ENCODE results near the gene SLC51B.
A peak's percentile ranks its signal among the peaks of the same experiment; 100 is the strongest.
"Not testable (repeated sequence)": the region's sequence is repeated elsewhere in the genome, so short reads cannot be mapped to it uniquely, and the experiment has no call there.

SLC51B gene

GRCh38 chr15:65085990-65086679, 40.9 kb downstream of the SLC51B start:
- no peak for DNase-seq

GRCh38 chr15:65086680-65087111, 41.5 kb downstream of the SLC51B start:
- DNase-seq: no peak

- no peak for DNase-seq
Measured at GRCh38 chr15:65087411-65087810, 42.2 kb downstream of the SLC51B start.

GRCh38 chr15:65087873-65088642, 42.9 kb downstream of the SLC51B start:
- DNase-seq: no peak

- no peak for DNase-seq
Measured at GRCh38 chr15:65088643-65089021, 43.4 kb downstream of the SLC51B start.

GRCh38 chr15:65089206-65089824, 44.1 kb downstream of the SLC51B start:
- no peak for DNase-seq

GRCh38 chr15:65091946-65092770, 47.0 kb downstream of the SLC51B start:
- no peak for DNase-seq

- DNase-seq: no peak
Measured at GRCh38 chr15:65092911-65093792, 48.0 kb downstream of the SLC51B start.

GRCh38 chr15:65093793-65094170, 48.6 kb downstream of the SLC51B start:
- not testable (repeated sequence) for DNase-seq

- no peak for DNase-seq
Measured at GRCh38 chr15:65094294-65094995, 49.3 kb downstream of the SLC51B start.

GRCh38 chr15:65095011-65095746, 50.0 kb downstream of the SLC51B start:
- no peak for DNase-seq

GRCh38 chr15:65095747-65096104, 50.5 kb downstream of the SLC51B start:
- DNase-seq: no peak

GRCh38 chr15:65096481-65097385, 51.5 kb downstream of the SLC51B start:
- DNase-seq: no peak

GRCh38 chr15:65097651-65098263, 52.6 kb downstream of the SLC51B start:
- no peak for DNase-seq

GRCh38 chr15:65099336-65099735, 54.1 kb downstream of the SLC51B start:
- DNase-seq: no peak

GRCh38 chr15:65099801-65100200, 54.6 kb downstream of the SLC51B start:
- DNase-seq: not testable (repeated sequence)

- no peak for DNase-seq
Measured at GRCh38 chr15:65100442-65100841, 55.3 kb downstream of the SLC51B start.

GRCh38 chr15:65101411-65101890, 56.3 kb downstream of the SLC51B start:
- peak; percentile 61 for DNase-seq

All from fibroblast of skin of right biceps (primary cell).